Forelimb muscle (tissue), 1 donor: ENCODE measurements around the gene METTL8. TPM values are rescaled to one million over a fixed set of nuclear protein-coding genes. Genes with fewer than 3 reads are reported as not detected.
"Not testable (repeated sequence)": the region's sequence is repeated elsewhere in the genome, so short reads cannot be mapped to it uniquely, and the experiment has no call there.

Source experiments
- DNase-seq: peaks from one replicate; pipeline ENCODE4 v3.0.0-alpha.2; 2013; ENCODE audit warnings: low read depth
- polyA plus RNA-seq: library from polyadenylated mRNA; unstranded; fragments of 120-200 nt; gene quantifications from one replicate; pipeline ENCODE4 v1.2.1, GENCODE V29; 2013; ENCODE audit not compliant: insufficient read length

The METTL8 gene
- polyA plus RNA-seq, 1 donor = 11.1 TPM

GRCh38 chr2:171345971-171346722, 87.6 kb downstream of the METTL8 start:
- no peak for DNase-seq

- DNase-seq = no peak
Observed at GRCh38 chr2:171344182-171344581, 89.6 kb downstream of the METTL8 start.

GRCh38 chr2:171342067-171342413, 91.8 kb downstream of the METTL8 start:
- DNase-seq = no peak

- no peak for DNase-seq
Observed at GRCh38 chr2:171341394-171342066, 92.3 kb downstream of the METTL8 start.

- DNase-seq = no peak
Observed at GRCh38 chr2:171334946-171335345, 98.8 kb downstream of the METTL8 start.

- no peak for DNase-seq
Observed at GRCh38 chr2:171334171-171334570, 99.6 kb downstream of the METTL8 start.

- no peak for DNase-seq
Observed at GRCh38 chr2:171330155-171330956, 103.4 kb downstream of the METTL8 start.

- no peak for DNase-seq
Observed at GRCh38 chr2:171327043-171327496, 106.7 kb downstream of the METTL8 start.

- DNase-seq = no peak
Observed at GRCh38 chr2:171325886-171326585, 107.8 kb downstream of the METTL8 start.

GRCh38 chr2:171323971-171324528, 109.7 kb downstream of the METTL8 start:
- DNase-seq = no peak

GRCh38 chr2:171322928-171323327, 110.9 kb downstream of the METTL8 start:
- DNase-seq = no peak

- DNase-seq = no peak
Observed at GRCh38 chr2:171320731-171321130, 113.1 kb downstream of the METTL8 start.

- DNase-seq = no peak
Observed at GRCh38 chr2:171320208-171320621, 113.6 kb downstream of the METTL8 start.

GRCh38 chr2:171319164-171319810, 114.5 kb downstream of the METTL8 start:
- no peak for DNase-seq

- DNase-seq = no peak
Observed at GRCh38 chr2:171318463-171318934, 115.3 kb downstream of the METTL8 start.

GRCh38 chr2:171317492-171318125, 116.2 kb downstream of the METTL8 start:
- no peak for DNase-seq

- DNase-seq = no peak
Observed at GRCh38 chr2:171316755-171317337, 116.9 kb downstream of the METTL8 start.

GRCh38 chr2:171316220-171316619, 117.6 kb downstream of the METTL8 start:
- peak; percentile 22 for DNase-seq

- peak; percentile 16 for DNase-seq
Observed at GRCh38 chr2:171315781-171316180, 118.0 kb downstream of the METTL8 start.

GRCh38 chr2:171312182-171312581, 121.6 kb downstream of the METTL8 start:
- DNase-seq = not testable (repeated sequence)
